ENCODE results near the gene MCOLN1.

- TF ChIP-seq CTCF (IDR thresholded peaks at IDR 0.05) (no peak), POLR2A (IDR thresholded peaks at IDR 0.05) (no peak)
Observed at GRCh38 chr19:7516878-7517277, 5.5 kb upstream of the MCOLN1 start.
